Osteoblast (primary cell): Measurements from ENCODE around the gene SUPT16H. TPM values are rescaled to one million over a fixed set of nuclear protein-coding genes. Genes with fewer than 3 reads are reported as not detected.

Source experiments
- DNase-seq: peaks from one replicate; pipeline ENCODE4 v3.0.0; 2011; ENCODE audit warnings: low spot score, mixed read lengths; ENCODE audit not compliant: insufficient read length; ENCODE audit errors: missing footprints
- H2AFZ ChIP-seq: 2 replicates; pipeline ENCODE4 v1.6.0; 2011; ENCODE audit warnings: mild to moderate bottlenecking, low read length
- H3K27ac ChIP-seq: 2 replicates; pipeline ENCODE4 v1.5.1; 2011; ENCODE audit warnings: mild to moderate bottlenecking, low read depth, low read length, moderate library complexity
- H3K27me3 ChIP-seq: 2 replicates; pipeline ENCODE4 v1.6.0; 2012; ENCODE audit warnings: mild to moderate bottlenecking, control low read depth, inconsistent platforms, low read length, moderate library complexity; ENCODE audit not compliant: insufficient read depth
- H3K36me3 ChIP-seq: 2 replicates; pipeline ENCODE4 v1.5.1; 2011; ENCODE audit warnings: mild to moderate bottlenecking, low read length, control low read depth, moderate library complexity; ENCODE audit not compliant: insufficient read depth
- H3K4me1 ChIP-seq: 2 replicates; pipeline ENCODE4 v1.5.1; 2011; ENCODE audit warnings: mild to moderate bottlenecking, low read length, control low read depth, moderate library complexity; ENCODE audit not compliant: insufficient read depth
- H3K4me2 ChIP-seq: 2 replicates; pipeline ENCODE4 v1.6.0; 2011; ENCODE audit warnings: mild to moderate bottlenecking, low read length; ENCODE audit not compliant: insufficient read depth
- H3K4me3 ChIP-seq: fragments of 200-600 bp; sonication (generic); 3 replicates; pipeline ENCODE4 v1.5.1; 2012; ENCODE audit warnings: mild to moderate bottlenecking, low read length, inconsistent platforms; ENCODE audit not compliant: insufficient read depth
- H3K79me2 ChIP-seq: 2 replicates; pipeline ENCODE4 v1.6.0; 2012; ENCODE audit warnings: mild to moderate bottlenecking, low read length, control low read depth, inconsistent platforms; ENCODE audit not compliant: insufficient read depth
- H3K9me3 ChIP-seq: 2 replicates; pipeline ENCODE4 v1.5.1; 2011; ENCODE audit warnings: low read depth, low read length, control low read depth
- H4K20me1 ChIP-seq: 2 replicates; pipeline ENCODE4 v1.6.0; 2012; ENCODE audit warnings: mild to moderate bottlenecking, low read length, control low read depth; ENCODE audit not compliant: insufficient read depth
- total RNA-seq: library from RNA; depleted of rRNA; stranded (reverse); fragments of >200 nt; gene quantifications from 2 replicates; pipeline ENCODE4 v1.2.3, GENCODE V29; 2012
- TF ChIP-seq, protein P1 (sequence below): IDR thresholded peaks from 2 replicates; pipeline ENCODE4 v1.5.1; 2011; ENCODE audit warnings: mild to moderate bottlenecking, low read depth, low read length, moderate library complexity; ENCODE audit errors: extremely low read depth

Gene SUPT16H
- total RNA-seq = 71.3 and 72.0 TPM in 2 replicates

GRCh38 chr14:21383848-21384493 is at the start of gene SUPT16H:
TSS of gene SUPT16H (minus strand) at chr14:21384019. CDS start at chr14:21383927, 92 bp downstream.
- Histone ChIP-seq H3K27ac (peak within 1 kb of the TSS; percentile 100), H3K27me3 (no peaks in the 10 kb centered on the region), H3K4me1 (peaks cover 20% of the 10 kb centered on the region), H3K9me3 (no peaks in the 10 kb centered on the region), H3K79me2 (peaks cover 47% of the 10 kb centered on the region), H4K20me1 (peaks cover 10% of the 10 kb centered on the region), H3K36me3 (peaks cover 27% of the 10 kb centered on the region), H2AFZ (peak within 1 kb of the TSS; percentile 86), H3K4me3 (peak within 1 kb of the TSS; percentile 92), H3K4me2 (peak within 1 kb of the TSS; percentile 90)
- peak; percentile 93 for DNase-seq
- TF ChIP-seq, protein P1, sequence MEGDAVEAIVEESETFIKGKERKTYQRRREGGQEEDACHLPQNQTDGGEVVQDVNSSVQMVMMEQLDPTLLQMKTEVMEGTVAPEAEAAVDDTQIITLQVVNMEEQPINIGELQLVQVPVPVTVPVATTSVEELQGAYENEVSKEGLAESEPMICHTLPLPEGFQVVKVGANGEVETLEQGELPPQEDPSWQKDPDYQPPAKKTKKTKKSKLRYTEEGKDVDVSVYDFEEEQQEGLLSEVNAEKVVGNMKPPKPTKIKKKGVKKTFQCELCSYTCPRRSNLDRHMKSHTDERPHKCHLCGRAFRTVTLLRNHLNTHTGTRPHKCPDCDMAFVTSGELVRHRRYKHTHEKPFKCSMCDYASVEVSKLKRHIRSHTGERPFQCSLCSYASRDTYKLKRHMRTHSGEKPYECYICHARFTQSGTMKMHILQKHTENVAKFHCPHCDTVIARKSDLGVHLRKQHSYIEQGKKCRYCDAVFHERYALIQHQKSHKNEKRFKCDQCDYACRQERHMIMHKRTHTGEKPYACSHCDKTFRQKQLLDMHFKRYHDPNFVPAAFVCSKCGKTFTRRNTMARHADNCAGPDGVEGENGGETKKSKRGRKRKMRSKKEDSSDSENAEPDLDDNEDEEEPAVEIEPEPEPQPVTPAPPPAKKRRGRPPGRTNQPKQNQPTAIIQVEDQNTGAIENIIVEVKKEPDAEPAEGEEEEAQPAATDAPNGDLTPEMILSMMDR = no peak

DNA sequence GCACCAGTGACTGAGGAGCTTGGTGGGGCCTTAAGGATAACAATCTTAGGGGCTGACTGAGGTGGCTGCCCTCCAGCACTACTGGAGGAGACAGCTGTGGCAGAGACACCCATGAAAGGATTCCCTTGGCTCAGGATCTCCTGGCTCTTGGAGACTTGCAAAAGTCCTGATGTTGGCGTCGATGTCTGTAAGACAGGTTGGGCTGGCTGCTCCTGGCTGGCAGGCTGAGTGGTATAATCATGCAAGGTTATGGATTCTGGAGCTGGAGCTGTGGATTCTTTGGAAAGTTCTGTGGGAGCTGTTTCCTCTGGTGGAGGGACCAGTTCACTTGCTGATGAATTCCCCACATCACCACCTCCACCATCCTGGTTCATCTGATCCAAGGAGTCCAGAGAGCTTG is 47.3 kb upstream of the SUPT16H start:
- H3K79me2 ChIP-seq = peaks cover 67% of the 10 kb centered on the region
- no peaks in the 10 kb centered on the region for H3K27me3 ChIP-seq
- H2AFZ ChIP-seq = no peak overlapping the region
- no peak overlapping the region for H3K27ac ChIP-seq
- no peak overlapping the region for H3K4me3 ChIP-seq
- H3K9me3 ChIP-seq = no peaks in the 10 kb centered on the region
- TF ChIP-seq, protein P1 = no peak
- H3K4me1 ChIP-seq = no peaks in the 10 kb centered on the region
- peaks cover 51% of the 10 kb centered on the region for H3K36me3 ChIP-seq
- no peak for DNase-seq
- H4K20me1 ChIP-seq = peaks cover 24% of the 10 kb centered on the region
- H3K4me2 ChIP-seq = no peak overlapping the region

DNA sequence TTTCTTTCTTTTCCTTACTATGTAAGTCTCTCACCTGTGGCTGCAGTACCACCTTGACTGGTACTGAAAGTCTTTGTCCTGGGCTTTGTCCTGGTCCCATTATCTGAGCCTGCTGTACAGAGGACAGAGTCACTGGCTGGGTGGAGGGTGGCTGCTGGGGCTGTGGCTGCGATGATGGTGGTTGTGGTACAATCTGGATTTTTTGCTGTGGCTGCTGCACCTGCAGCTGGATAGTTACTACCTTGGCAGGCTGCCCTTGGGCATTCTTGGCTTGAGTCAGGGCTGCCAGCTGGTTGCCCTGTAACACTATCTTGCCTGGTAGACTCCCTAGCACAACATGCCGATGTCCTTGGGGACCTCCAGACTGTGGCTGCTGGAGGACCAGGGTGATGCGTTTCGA is 45.1 kb upstream of the SUPT16H start:
- DNase-seq = no peak
- no peak overlapping the region for H3K4me2 ChIP-seq
- peaks cover 18% of the 10 kb centered on the region for H4K20me1 ChIP-seq
- no peak overlapping the region for H3K4me3 ChIP-seq
- H3K27me3 ChIP-seq = no peaks in the 10 kb centered on the region
- H3K4me1 ChIP-seq = no peaks in the 10 kb centered on the region
- H3K27ac ChIP-seq = no peak overlapping the region
- peaks cover 63% of the 10 kb centered on the region for H3K36me3 ChIP-seq
- no peaks in the 10 kb centered on the region for H3K9me3 ChIP-seq
- TF ChIP-seq, protein P1 = no peak
- no peak overlapping the region for H2AFZ ChIP-seq
- peaks cover 47% of the 10 kb centered on the region for H3K79me2 ChIP-seq

DNA sequence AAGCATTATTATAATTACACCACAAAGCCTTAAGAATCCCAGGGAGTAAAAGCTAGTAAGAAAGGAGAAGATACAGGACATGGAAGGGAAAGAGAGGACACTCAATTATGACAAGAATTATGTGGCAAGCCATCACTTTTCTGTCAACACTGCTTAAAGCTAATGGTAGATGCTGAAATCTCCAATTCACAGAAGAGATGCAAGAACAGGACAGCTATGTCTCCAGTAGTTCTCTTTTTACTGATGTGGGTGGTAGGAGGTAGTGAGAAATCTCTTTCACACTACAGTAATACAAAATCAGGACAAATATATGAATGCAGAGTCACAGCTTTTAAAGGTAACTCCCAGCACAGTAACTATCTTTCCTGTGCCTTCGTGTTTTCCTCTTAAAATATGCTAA is 42.9 kb upstream of the SUPT16H start:
- Histone ChIP-seq H3K4me2 (no peak overlapping the region), H2AFZ (no peak overlapping the region), H4K20me1 (peaks cover 14% of the 10 kb centered on the region), H3K36me3 (peaks cover 84% of the 10 kb centered on the region), H3K27me3 (no peaks in the 10 kb centered on the region), H3K79me2 (peaks cover 31% of the 10 kb centered on the region), H3K27ac (no peak overlapping the region), H3K4me3 (no peak overlapping the region), H3K4me1 (no peaks in the 10 kb centered on the region), H3K9me3 (no peaks in the 10 kb centered on the region)
- DNase-seq = no peak
- TF ChIP-seq, protein P1 = no peak
